MCF 10A (cell line): ENCODE data around the gene SPACA7. TPM values are rescaled to one million over a fixed set of nuclear protein-coding genes. Genes with fewer than 3 reads are reported as not detected.

Experiments used
- BruUV-seq: library from RNA; stranded (reverse); fragments of 400-500 nt; replicated peaks from 2 replicates; lab custom pipeline; 2021; lab: Mats Ljungman, UMichigan
- CTCF ChIA-PET: fragments of 300-600 bp; sonication (Branson Sonifier 250); formaldehyde crosslinking; extraction: SDS; loops from one replicate; lab custom pipeline; 2021; ENCODE audit warnings: antibody characterized with exemption, inconsistent platforms; lab: Yijun Ruan, JAX
- POLR2A ChIA-PET: fragments of 300-600, 350-650 bp; sonication (Branson Sonifier 250); formaldehyde crosslinking; extraction: SDS; loops from one replicate; lab custom pipeline; 2020; ENCODE audit warnings: antibody characterized with exemption, inconsistent platforms; lab: Yijun Ruan, JAX
- DNase-seq: peaks from one replicate; pipeline ENCODE4 v3.0.0-alpha.2; 2018; ENCODE audit not compliant: unreplicated experiment
- H3K27ac Mint-ChIP-seq: one replicate; pipeline ENCODE4 v1.8.0; 2022; ENCODE audit warnings: mild to moderate bottlenecking, low read depth, mixed read lengths; ENCODE audit not compliant: unreplicated experiment
- H3K27me3 Mint-ChIP-seq: one replicate; pipeline ENCODE4 v1.8.0; 2022; ENCODE audit warnings: mixed read lengths; ENCODE audit not compliant: insufficient read depth, unreplicated experiment
- H3K36me3 Mint-ChIP-seq: one replicate; pipeline ENCODE4 v1.8.0; 2022; ENCODE audit warnings: mild to moderate bottlenecking, moderate library complexity, mixed read lengths; ENCODE audit not compliant: insufficient read depth, unreplicated experiment
- H3K4me1 Mint-ChIP-seq: one replicate; pipeline ENCODE4 v1.8.0; 2022; ENCODE audit warnings: mixed read lengths; ENCODE audit not compliant: insufficient read depth, unreplicated experiment
- H3K4me3 Mint-ChIP-seq: one replicate; pipeline ENCODE4 v1.8.0; 2022; ENCODE audit warnings: mild to moderate bottlenecking, moderate library complexity, mixed read lengths; ENCODE audit not compliant: unreplicated experiment
- H3K9me3 Mint-ChIP-seq: one replicate; pipeline ENCODE4 v1.8.0; 2022; ENCODE audit warnings: mixed read lengths; ENCODE audit not compliant: unreplicated experiment
- CTCF ChIP-seq: fragments of 200-600 bp; IDR thresholded peaks from one replicate; pipeline ENCODE4 v1.8.0; 2022; ENCODE audit warnings: antibody characterized with exemption, mild to moderate bottlenecking; ENCODE audit not compliant: unreplicated experiment
- intact Hi-C: fragments of 100-400 bp; cut with micrococcal nuclease; formaldehyde crosslinking; loops from 2 replicates; pipeline ENCODE4 v1.14.1; 2022
- total RNA-seq: library from RNA; stranded (reverse); gene quantifications from 2 replicates; pipeline ENCODE4 v1.2.3, GENCODE V29; 2022

Gene SPACA7
- total RNA-seq, 1 experiment from 2014 or later = not detected

DNA sequence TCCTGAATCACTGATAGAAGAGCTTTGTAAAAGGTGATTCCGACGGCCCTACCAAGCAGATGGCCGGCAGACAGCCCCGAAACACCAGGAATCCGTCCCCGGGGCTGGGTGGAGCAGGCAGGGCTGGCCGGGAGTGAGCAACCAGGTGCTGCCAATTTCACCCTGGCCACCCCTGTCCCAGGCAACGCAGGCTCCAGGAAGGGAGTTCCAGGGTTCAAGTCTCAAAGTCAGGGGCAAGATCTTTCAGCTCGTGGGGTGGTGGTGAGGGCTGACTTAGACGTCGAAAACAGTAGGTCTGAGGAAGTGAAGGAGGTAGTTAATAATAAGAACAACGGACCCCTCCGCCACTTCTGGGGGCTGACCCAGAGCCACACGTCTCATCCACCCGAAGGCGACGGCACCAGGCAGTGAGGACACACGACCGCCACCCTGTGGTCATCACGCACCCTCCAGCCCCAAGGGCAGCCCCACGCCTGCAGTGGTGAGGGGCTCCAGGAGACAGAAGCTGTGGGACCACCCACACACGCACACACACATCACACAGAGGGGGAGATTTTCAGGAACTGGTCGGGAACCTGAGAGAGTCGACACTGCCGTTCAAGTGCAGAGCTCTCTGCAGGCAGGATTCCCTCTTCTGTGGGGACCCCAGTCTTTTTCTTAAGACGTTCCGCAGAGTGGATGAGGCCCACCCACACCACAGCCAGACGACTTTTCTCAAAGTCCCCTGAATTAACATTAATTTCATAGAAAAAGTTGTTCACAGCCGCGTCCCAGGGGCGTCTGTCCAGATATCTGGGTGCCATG, 67.2 kb downstream of the SPACA7 start:
- peaks cover 25% of the 10 kb centered on the region for H3K9me3 Mint-ChIP-seq
- no peak for DNase-seq
- no peaks in the 10 kb centered on the region for H3K4me1 Mint-ChIP-seq
- H3K27ac Mint-ChIP-seq = no peak overlapping the region
- POLR2A ChIA-PET = interaction anchor here (0.6 kb wide), 1 partner anchor 66 kb away, joined by 4 read pairs; no protein-coding TSS in a partner anchor
- intact Hi-C loops = no loop called here
- no peak for TF ChIP-seq CTCF
- H3K36me3 Mint-ChIP-seq = no peaks in the 10 kb centered on the region
- H3K27me3 Mint-ChIP-seq = no peaks in the 10 kb centered on the region
- CTCF ChIA-PET = interaction anchor here (0.6 to 9.0 kb wide), 42 partner anchors 8 to 1228 kb away, joined by 3 to 161 read pairs (median 3); no protein-coding TSS in a partner anchor
- BruUV-seq = no TSS peak
- no peak overlapping the region for H3K4me3 Mint-ChIP-seq

DNA sequence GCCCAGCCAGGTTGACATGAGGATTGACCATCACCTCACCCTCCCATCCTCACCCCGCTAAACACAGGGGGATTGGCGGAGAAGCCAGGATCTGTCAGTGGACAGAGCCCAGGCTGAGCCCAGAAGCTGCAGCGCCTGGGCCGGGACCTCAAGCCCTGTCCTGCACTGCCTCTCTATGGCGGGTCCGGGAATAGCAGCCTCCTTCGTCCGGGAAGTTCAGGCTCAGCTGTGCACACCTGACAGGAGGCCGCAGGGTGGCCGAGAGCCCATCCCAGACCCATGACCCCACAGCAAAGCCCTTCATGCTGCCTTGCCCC, 67.8 kb downstream of the SPACA7 start:
- H3K4me1 Mint-ChIP-seq = no peaks in the 10 kb centered on the region
- CTCF ChIA-PET = interaction anchor here (0.6 to 9.0 kb wide), 30 partner anchors 9 to 1228 kb away, joined by 3 to 161 read pairs (median 4); no protein-coding TSS in a partner anchor
- no TSS peak for BruUV-seq

GRCh38 chr13:112444416-112445399, 68.6 kb downstream of the SPACA7 start:
- no peak for TF ChIP-seq CTCF
- Mint-ChIP-seq H3K27ac (no peak overlapping the region), H3K27me3 (no peaks in the 10 kb centered on the region), H3K4me3 (no peak overlapping the region), H3K36me3 (no peaks in the 10 kb centered on the region), H3K9me3 (peaks cover 17% of the 10 kb centered on the region), H3K4me1 (no peaks in the 10 kb centered on the region)
- no TSS peak for BruUV-seq
- ChIA-PET POLR2A (no interaction called here), CTCF (interaction anchor here (0.6 to 9.0 kb wide), 22 partner anchors 10 to 1209 kb away, joined by 3 to 161 read pairs (median 4); no protein-coding TSS in a partner anchor)
- intact Hi-C loops = loop anchor here (1.0 kb wide), 1 partner anchor 342 kb away; no protein-coding TSS in a partner anchor
- no peak for DNase-seq

More for the DNA sequence above, 67.8 kb downstream of the SPACA7 start:
- intact Hi-C loops = loop anchor here (1.0 kb wide), 1 partner anchor 342 kb away; no protein-coding TSS in a partner anchor
- Mint-ChIP-seq H3K4me3 (no peak overlapping the region), H3K27ac (no peak overlapping the region), H3K9me3 (peaks cover 24% of the 10 kb centered on the region), H3K36me3 (no peaks in the 10 kb centered on the region), H3K27me3 (no peaks in the 10 kb centered on the region)
- POLR2A ChIA-PET = interaction anchor here (0.6 kb wide), 1 partner anchor 66 kb away, joined by 4 read pairs; no protein-coding TSS in a partner anchor
- TF ChIP-seq CTCF = peak; percentile 89
- DNase-seq = peak; percentile 50
